NCI-H345 (cell line): Measurements from ENCODE around the gene ABCA5.
A peak's percentile ranks its signal among the peaks of the same experiment; 100 is the strongest.

Experiments used
- DNase-seq: peaks from one replicate; lab custom pipeline; 2025; lab: John Stamatoyannopoulos, UW

Gene ABCA5

GRCh38 chr17:69267219-69267618 lies 59.7 kb downstream of the ABCA5 start:
- DNase-seq = no peak

- no peak for DNase-seq
Observed at GRCh38 chr17:69265873-69266272, 61.1 kb downstream of the ABCA5 start.

- no peak for DNase-seq
Observed at GRCh38 chr17:69254187-69254586, 72.7 kb downstream of the ABCA5 start.

- DNase-seq = no peak
Observed at GRCh38 chr17:69250641-69251040, 76.3 kb downstream of the ABCA5 start.

- peak; percentile 8 for DNase-seq
Observed at GRCh38 chr17:69246726-69247375, 80.1 kb downstream of the ABCA5 start.

GRCh38 chr17:69246202-69246601 lies 80.7 kb downstream of the ABCA5 start:
- DNase-seq = no peak

- DNase-seq = no peak
Observed at GRCh38 chr17:69245617-69246016, 81.3 kb downstream of the ABCA5 start.

- no peak for DNase-seq
Observed at GRCh38 chr17:69239611-69240600, 87.0 kb downstream of the ABCA5 start.

DNA sequence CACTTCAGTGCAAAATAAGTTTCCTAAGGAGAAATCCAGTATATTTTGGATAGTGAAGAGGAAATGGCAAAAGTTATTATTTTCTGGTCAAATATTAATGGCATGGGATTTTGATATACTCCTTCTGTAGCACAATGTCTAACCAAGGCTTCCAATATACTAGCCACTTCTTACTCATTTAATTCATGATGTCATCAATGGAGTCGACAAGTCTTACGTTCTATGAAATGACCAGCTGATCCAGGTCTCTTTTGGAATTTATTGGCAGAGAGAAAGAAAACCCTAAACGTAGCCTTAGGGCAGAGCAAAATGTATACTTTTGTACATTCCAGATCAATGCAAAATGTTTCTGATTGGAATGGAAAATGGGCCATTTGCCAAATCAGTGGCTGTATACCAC lies 90.0 kb downstream of the ABCA5 start:
- no peak for DNase-seq

- no peak for DNase-seq
Observed at GRCh38 chr17:69236464-69236863, 90.5 kb downstream of the ABCA5 start.

GRCh38 chr17:69235338-69236058 lies 91.4 kb downstream of the ABCA5 start:
- DNase-seq = peak; percentile 70

- DNase-seq = no peak
Observed at GRCh38 chr17:69232650-69233049, 94.3 kb downstream of the ABCA5 start.

DNA sequence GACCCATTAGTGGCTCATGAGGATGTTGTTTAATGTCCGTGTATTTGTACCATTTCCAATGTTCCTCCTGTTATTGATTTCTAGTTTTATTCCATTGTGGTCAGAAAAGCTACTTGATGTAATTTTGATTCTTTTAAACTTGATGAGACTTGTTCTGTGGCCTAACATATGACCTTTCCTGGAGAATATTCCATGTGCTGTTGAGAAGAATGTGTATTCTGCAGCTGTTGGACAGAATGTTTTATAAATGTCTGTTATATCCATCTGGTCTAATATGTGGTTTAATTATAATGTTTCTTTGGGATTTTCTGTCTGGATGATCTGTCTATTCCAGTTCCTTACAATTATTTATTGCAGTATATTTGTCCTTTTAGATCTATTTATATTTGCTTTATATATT lies 95.4 kb downstream of the ABCA5 start:
- no peak for DNase-seq

DNA sequence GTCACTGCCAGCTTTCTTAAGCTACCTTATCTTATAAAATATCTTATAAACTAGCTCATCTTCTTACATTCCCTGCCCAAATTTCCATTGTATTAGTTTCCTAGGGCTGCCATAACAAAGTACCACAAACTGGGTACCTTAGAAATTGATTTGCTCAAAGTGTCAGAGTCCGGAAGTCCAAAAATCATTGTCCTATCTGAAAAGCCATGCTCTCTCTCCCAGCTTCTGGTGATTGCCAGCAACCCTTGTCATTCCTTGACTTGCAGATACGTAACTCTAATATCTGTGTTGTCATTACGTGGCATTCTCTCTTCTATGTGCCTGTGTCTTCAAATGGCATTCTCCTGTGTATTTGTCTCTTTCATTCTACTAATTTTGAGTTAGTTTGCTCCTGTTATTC lies 96.0 kb downstream of the ABCA5 start:
- no peak for DNase-seq

DNA sequence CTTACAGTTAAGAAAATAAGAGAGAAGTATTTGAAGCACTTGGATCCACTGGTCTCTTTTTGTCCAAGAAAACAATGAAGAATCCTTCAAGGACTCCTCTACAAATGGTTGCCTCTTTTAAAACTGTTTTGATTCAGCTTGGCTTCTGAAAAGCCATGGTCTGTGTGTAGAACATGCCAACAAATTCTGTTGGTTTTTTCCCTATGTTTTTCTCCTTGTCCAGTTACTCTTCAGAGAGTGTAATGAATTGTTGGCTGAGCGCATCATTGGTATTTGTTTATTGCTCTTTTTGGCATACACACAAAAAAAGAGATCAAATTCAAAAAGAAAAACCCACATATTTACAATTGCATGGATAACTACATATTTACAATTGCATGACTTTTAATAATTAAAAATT lies 98.4 kb downstream of the ABCA5 start, which contains the start of gene ABCA10:
Gene ABCA10 (minus strand): TSS at position 249 of the 400 bp plus-strand sequence. CDS start 3,466 bp downstream, outside the sequence.
- no peak for DNase-seq

DNA sequence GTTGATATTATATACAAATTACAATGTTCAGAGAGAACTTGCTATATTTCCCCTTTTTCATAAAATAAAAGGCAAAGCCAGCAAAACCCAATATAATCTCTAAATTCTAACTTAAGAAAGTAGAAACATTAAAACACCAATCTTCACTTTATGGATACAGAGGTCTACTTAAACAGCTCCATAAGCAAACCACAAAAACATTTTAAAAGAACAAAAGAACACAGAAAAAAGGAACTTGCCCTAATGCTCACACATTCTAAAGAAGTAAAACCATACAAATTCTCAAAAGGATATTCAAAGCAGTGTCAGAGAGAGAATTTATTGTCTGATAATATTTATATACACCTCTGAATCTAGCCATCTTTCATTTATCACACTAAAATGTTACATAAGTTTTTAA lies 98.9 kb downstream of the ABCA5 start:
- DNase-seq = no peak

GRCh38 chr17:69227541-69227940 lies 99.4 kb downstream of the ABCA5 start:
- DNase-seq = no peak

GRCh38 chr17:69223809-69224208 lies 103.1 kb downstream of the ABCA5 start:
- peak; percentile 22 for DNase-seq

DNA sequence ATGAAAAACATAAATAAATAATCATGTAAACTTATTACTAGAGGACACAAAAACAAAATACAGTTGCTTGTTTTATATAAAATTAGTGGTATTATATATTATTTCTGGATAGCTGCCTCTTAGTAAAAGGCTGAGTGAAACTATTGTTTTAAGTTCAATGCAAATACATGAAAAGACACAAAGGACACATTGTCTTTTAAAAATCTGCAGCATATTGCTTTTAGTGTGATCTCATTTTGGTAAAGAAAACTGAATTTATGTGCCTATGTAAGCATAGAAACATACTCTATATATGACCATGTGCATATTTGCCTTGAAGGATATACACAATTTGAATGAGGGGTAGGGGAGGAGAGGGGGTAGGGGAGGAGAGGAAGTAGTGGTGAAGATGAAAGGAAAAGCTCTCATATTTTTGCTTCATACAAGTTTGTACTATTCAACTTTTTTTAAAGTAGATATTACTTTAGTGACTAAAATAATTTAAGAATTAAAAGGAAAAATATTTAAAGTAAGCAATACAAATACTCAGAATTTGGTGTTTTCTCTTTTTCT lies 104.2 kb downstream of the ABCA5 start:
- no peak for DNase-seq

DNA sequence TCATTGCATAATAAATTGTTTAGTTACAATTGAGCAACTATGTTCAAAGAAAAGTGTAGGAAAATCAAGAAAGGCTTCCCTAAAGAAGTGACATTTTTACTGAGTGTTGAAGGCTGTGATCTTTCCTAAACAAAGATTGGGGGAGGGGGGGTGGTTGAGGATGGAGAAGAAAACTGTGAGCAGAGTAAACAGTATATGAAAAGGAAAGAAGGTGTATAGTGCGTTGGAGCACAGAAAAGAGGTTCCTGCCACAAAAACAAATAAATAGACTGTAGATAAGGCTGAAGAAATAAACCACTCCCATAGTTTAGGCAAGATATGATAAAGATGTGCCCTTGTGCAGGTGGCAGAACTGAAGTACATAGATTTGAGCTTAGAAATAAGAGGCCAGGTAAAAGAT lies 106.8 kb downstream of the ABCA5 start:
- no peak for DNase-seq

DNA sequence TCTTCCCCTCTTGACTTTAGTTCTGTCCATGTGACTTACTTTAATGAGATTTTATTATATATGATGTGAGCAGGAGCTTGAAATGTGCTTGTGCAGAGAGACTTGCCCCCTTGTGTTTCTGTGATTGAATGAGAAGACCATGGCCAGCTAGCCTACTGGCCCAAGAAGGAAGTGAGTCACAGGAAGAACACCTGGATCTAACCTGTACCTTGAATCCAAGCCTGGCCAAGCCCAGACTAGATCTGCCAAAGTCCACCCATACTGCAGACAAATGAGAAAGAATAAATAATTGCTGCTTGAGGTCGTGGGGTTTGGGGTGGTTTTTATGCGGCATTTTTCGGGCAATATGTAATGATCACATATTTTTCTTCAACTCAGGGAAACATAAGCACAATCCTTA lies 107.9 kb downstream of the ABCA5 start:
- no peak for DNase-seq
